ENCODE data around the gene CPSF7.

The CPSF7 gene

DNA sequence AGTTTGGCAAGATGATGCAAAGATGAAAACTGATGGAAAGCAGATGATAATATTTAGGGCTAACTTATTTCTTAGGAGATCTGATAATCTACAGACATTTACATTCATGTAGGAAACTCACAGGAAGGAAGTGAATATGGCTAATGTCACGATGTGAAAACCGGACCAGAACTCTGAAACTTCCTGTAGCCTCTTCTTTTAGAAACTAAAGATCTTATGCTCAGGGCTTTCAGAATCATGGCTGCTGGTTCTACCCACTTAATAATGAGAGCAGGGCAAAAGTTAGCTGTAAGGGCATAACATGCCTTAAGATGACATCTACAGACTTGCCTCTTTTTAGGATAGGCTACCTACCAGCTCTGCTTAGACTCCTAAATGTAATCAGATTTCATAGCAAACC, 15.2 kb downstream of the CPSF7 start:
- no peak overlapping the region for H4K8ac ChIP-seq (ENCODE audit: low read length)
- H2BK15ac ChIP-seq (ENCODE audit: low read depth, poor library complexity, severe bottlenecking) = no peak overlapping the region
- peaks cover 35% of the 10 kb centered on the region for H3K79me1 ChIP-seq (replicated peaks; ENCODE audit: low read length, poor library complexity, severe bottlenecking)
- no peak for DNase-seq
- H3K9me3 ChIP-seq (ENCODE audit: control insufficient read depth, low read length) = no peaks in the 10 kb centered on the region
- no peak overlapping the region for H2BK5ac ChIP-seq (ENCODE audit: low read depth, low read length, poor library complexity, severe bottlenecking)
- H2AFZ ChIP-seq (ENCODE audit: low read depth, low read length) = no peak overlapping the region
- H3K27ac ChIP-seq (ENCODE audit: low read length, poor library complexity, severe bottlenecking) = no peak overlapping the region
- no peak overlapping the region for H2BK12ac ChIP-seq (ENCODE audit: low read length in 2 of 2)
- no peak overlapping the region for H3K4me3 ChIP-seq (ENCODE audit: insufficient read depth in 1 of 2, low read depth in 1 of 2, low read length in 2 of 2)
- peak overlapping the region; percentile 68 for H3K9ac ChIP-seq (ENCODE audit: low read length)
- H3K27me3 ChIP-seq (ENCODE audit: control insufficient read depth in 1 of 2, insufficient read depth in 1 of 2, low read length in 2 of 2) = no peaks in the 10 kb centered on the region
- no peak overlapping the region for H4K91ac ChIP-seq (ENCODE audit: low read length)
- H3K14ac ChIP-seq (ENCODE audit: low read length in 2 of 2) = no peak overlapping the region
- peaks cover 45 to 97% of the 10 kb centered on the region in 2 experiments for H3K36me3 ChIP-seq (ENCODE audit: control insufficient read depth in 1 of 2, insufficient read depth in 2 of 2, low read depth in 1 of 2, low read length in 2 of 2)
- 90% methylated on average over 2 of the region's 2 CpGs for WGBS
- H3K4ac ChIP-seq (ENCODE audit: low read depth in 1 of 2, low read length in 2 of 2) = no peak overlapping the region
- H3K4me2 ChIP-seq (ENCODE audit: low read length, poor library complexity, severe bottlenecking) = no peak overlapping the region
- no peak overlapping the region for H3K18ac ChIP-seq (ENCODE audit: low read depth in 1 of 2, low read length in 2 of 2)
- H3K4me1 ChIP-seq (ENCODE audit: control insufficient read depth, insufficient read depth, low read depth, low read length) = peaks cover 3% of the 10 kb centered on the region
- H3K23ac ChIP-seq (ENCODE audit: low read length in 2 of 2) = no peak overlapping the region
- no peak overlapping the region for H2AK5ac ChIP-seq (ENCODE audit: low read length, severe bottlenecking)
- no peak overlapping the region for H2BK120ac ChIP-seq (ENCODE audit: low read depth, low read length)

DNA sequence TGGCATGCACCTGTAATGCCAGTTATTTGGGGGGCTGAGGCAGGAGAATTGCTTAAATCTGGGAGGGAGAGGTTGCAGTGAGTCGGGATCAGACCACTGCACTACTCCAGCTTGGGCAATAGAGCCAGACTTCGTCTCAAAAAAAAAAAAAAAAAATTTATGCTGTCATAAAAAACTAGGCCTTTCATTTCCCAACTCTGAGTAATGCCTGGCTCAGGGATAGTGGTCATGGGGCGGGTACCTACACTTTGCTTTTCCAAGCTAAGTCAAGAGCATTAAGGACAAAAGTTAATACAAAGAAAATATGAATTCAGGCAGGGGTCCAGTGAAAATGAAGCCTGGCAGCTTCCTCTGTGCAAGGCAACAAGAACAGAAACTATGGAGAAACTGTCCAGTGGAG, 16.3 kb downstream of the CPSF7 start:
- H2AFZ ChIP-seq (ENCODE audit: low read depth, low read length) = no peak overlapping the region
- no peak overlapping the region for H3K4me3 ChIP-seq (ENCODE audit: insufficient read depth in 1 of 2, low read depth in 1 of 2, low read length in 2 of 2)
- 93% methylated on average over 3 of the region's 3 CpGs for WGBS

DNA sequence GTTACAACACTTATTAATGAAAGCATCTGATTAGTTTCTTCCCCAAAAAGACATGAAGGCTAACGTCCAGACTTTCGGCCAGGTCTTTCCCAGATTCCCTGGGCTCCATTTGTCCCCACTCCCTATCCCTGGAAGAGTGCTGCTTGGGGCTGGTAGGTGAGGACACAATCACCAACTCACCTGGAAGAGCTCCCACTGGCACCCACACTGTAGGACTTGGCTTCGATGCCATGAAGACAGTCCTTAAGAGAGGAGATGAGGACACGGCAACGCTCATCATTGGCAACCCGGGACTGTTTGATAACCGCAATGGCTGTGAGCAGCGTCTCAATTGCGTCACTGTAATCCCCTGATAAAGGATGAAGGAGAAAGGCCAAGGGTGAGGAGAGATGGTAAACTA, 18.2 kb downstream of the CPSF7 start:
- H3K14ac ChIP-seq (ENCODE audit: low read length in 2 of 2) = no peak overlapping the region

More for the DNA sequence above, 16.3 kb downstream of the CPSF7 start:
- H3K4me2 ChIP-seq (ENCODE audit: low read length, poor library complexity, severe bottlenecking) = no peak overlapping the region
- H3K36me3 ChIP-seq (ENCODE audit: control insufficient read depth in 1 of 2, insufficient read depth in 2 of 2, low read depth in 1 of 2, low read length in 2 of 2) = peaks cover 44 to 96% of the 10 kb centered on the region in 2 experiments
- no peaks in the 10 kb centered on the region for H3K9me3 ChIP-seq (ENCODE audit: control insufficient read depth, low read length)
- no peaks in the 10 kb centered on the region for H3K4me1 ChIP-seq (ENCODE audit: control insufficient read depth, insufficient read depth, low read depth, low read length)
- H3K14ac ChIP-seq (ENCODE audit: low read length in 2 of 2) = no peak overlapping the region
- peak overlapping the region; percentile 68 for H3K9ac ChIP-seq (ENCODE audit: low read length)
- H2BK15ac ChIP-seq (ENCODE audit: low read depth, poor library complexity, severe bottlenecking) = no peak overlapping the region
- H2BK12ac ChIP-seq (ENCODE audit: low read length in 2 of 2) = no peak overlapping the region
- H2AK5ac ChIP-seq (ENCODE audit: low read length, severe bottlenecking) = no peak overlapping the region
- H3K23ac ChIP-seq (ENCODE audit: low read length in 2 of 2) = no peak overlapping the region
- H3K79me1 ChIP-seq (replicated peaks; ENCODE audit: low read length, poor library complexity, severe bottlenecking) = peaks cover 36% of the 10 kb centered on the region
- no peaks in the 10 kb centered on the region for H3K27me3 ChIP-seq (ENCODE audit: control insufficient read depth in 1 of 2, insufficient read depth in 1 of 2, low read length in 2 of 2)
- no peak overlapping the region for H3K4ac ChIP-seq (ENCODE audit: low read depth in 1 of 2, low read length in 2 of 2)
- no peak overlapping the region for H4K91ac ChIP-seq (ENCODE audit: low read length)
- H2BK5ac ChIP-seq (ENCODE audit: low read depth, low read length, poor library complexity, severe bottlenecking) = no peak overlapping the region
- no peak overlapping the region for H2BK120ac ChIP-seq (ENCODE audit: low read depth, low read length)
- no peak overlapping the region for H3K18ac ChIP-seq (ENCODE audit: low read depth in 1 of 2, low read length in 2 of 2)
- DNase-seq = no peak
- H4K8ac ChIP-seq (ENCODE audit: low read length) = no peak overlapping the region
- H3K27ac ChIP-seq (ENCODE audit: low read length, poor library complexity, severe bottlenecking) = no peak overlapping the region

DNA sequence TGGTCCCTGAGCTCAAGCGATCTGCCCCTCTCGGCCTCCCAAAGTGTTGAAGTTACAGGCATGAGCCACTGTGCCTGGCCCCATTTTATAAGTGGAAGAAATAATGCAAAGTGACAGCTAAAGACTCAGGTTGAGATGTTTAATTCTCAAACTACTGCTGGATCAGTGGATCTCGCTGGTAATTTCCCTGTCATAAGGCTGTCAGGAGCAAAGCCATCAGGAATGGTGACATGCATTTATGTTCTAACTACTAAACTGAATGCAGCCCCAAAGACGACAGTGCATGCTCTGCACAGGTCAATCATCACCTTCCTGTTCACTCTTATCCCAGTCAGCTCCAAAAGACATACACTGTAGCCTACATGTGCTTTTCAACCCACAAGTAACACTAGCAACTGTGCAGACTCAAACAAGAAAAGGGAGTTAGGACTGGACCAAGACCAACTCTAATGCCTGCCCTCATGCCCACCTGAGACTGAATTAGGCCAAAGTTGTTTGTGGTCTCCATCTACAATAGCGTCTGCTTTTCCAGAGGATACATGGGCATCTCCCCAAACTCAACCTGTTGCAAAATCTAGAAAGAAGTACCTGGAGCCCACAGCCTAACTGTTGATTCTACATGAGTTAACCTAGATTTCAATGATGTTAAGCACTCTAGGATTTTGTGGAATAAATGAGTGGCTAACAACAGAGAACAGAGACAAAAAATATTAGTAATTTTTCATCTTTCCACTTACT, 22.6 kb downstream of the CPSF7 start:
- no peak overlapping the region for H3K14ac ChIP-seq (ENCODE audit: low read length in 2 of 2)

More for the DNA sequence above, 18.2 kb downstream of the CPSF7 start:
- Histone ChIP-seq H2BK120ac (ENCODE audit: low read depth, low read length) (no peak overlapping the region), H4K91ac (ENCODE audit: low read length) (no peak overlapping the region), H3K4me2 (ENCODE audit: low read length, poor library complexity, severe bottlenecking) (no peak overlapping the region), H3K36me3 (ENCODE audit: control insufficient read depth in 1 of 2, insufficient read depth in 2 of 2, low read depth in 1 of 2, low read length in 2 of 2) (peaks cover 52 to 93% of the 10 kb centered on the region in 2 experiments), H2BK15ac (ENCODE audit: low read depth, poor library complexity, severe bottlenecking) (no peak overlapping the region), H3K4me3 (ENCODE audit: insufficient read depth in 1 of 2, low read depth in 1 of 2, low read length in 2 of 2) (no peak overlapping the region), H2BK12ac (ENCODE audit: low read length in 2 of 2) (no peak overlapping the region), H3K18ac (ENCODE audit: low read depth in 1 of 2, low read length in 2 of 2) (no peak overlapping the region), H3K79me1 (replicated peaks; ENCODE audit: low read length, poor library complexity, severe bottlenecking) (peaks cover 36% of the 10 kb centered on the region), H3K4ac (ENCODE audit: low read depth in 1 of 2, low read length in 2 of 2) (no peak overlapping the region), H3K23ac (ENCODE audit: low read length in 2 of 2) (no peak overlapping the region), H3K9me3 (ENCODE audit: control insufficient read depth, low read length) (no peaks in the 10 kb centered on the region), H2AK5ac (ENCODE audit: low read length, severe bottlenecking) (no peak overlapping the region), H2BK5ac (ENCODE audit: low read depth, low read length, poor library complexity, severe bottlenecking) (no peak overlapping the region), H3K27ac (ENCODE audit: low read length, poor library complexity, severe bottlenecking) (no peak overlapping the region), H4K8ac (ENCODE audit: low read length) (no peak overlapping the region), H2AFZ (ENCODE audit: low read depth, low read length) (no peak overlapping the region), H3K9ac (ENCODE audit: low read length) (no peak overlapping the region), H3K27me3 (ENCODE audit: control insufficient read depth in 1 of 2, insufficient read depth in 1 of 2, low read length in 2 of 2) (no peaks in the 10 kb centered on the region), H3K4me1 (ENCODE audit: control insufficient read depth, insufficient read depth, low read depth, low read length) (no peaks in the 10 kb centered on the region)
- no peak for DNase-seq
- 84% methylated on average over 9 of the region's 9 CpGs for WGBS

More for the DNA sequence above, 22.6 kb downstream of the CPSF7 start:
- Histone ChIP-seq H2BK12ac (ENCODE audit: low read length in 2 of 2) (no peak overlapping the region), H2AK5ac (ENCODE audit: low read length, severe bottlenecking) (no peak overlapping the region), H3K4me3 (ENCODE audit: insufficient read depth in 1 of 2, low read depth in 1 of 2, low read length in 2 of 2) (no peak overlapping the region), H2BK15ac (ENCODE audit: low read depth, poor library complexity, severe bottlenecking) (no peak overlapping the region), H3K4me2 (ENCODE audit: low read length, poor library complexity, severe bottlenecking) (no peak overlapping the region), H4K91ac (ENCODE audit: low read length) (no peak overlapping the region), H3K9ac (ENCODE audit: low read length) (no peak overlapping the region), H2BK120ac (ENCODE audit: low read depth, low read length) (no peak overlapping the region), H3K27ac (ENCODE audit: low read length, poor library complexity, severe bottlenecking) (no peak overlapping the region), H3K18ac (ENCODE audit: low read depth in 1 of 2, low read length in 2 of 2) (no peak overlapping the region), H2AFZ (ENCODE audit: low read depth, low read length) (no peak overlapping the region), H3K9me3 (ENCODE audit: control insufficient read depth, low read length) (no peaks in the 10 kb centered on the region), H3K23ac (ENCODE audit: low read length in 2 of 2) (no peak overlapping the region), H3K79me1 (replicated peaks; ENCODE audit: low read length, poor library complexity, severe bottlenecking) (peaks cover 34% of the 10 kb centered on the region), H3K36me3 (ENCODE audit: control insufficient read depth in 1 of 2, insufficient read depth in 2 of 2, low read depth in 1 of 2, low read length in 2 of 2) (peaks cover 48 to 96% of the 10 kb centered on the region in 2 experiments), H2BK5ac (ENCODE audit: low read depth, low read length, poor library complexity, severe bottlenecking) (no peak overlapping the region), H4K8ac (ENCODE audit: low read length) (no peak overlapping the region), H3K4ac (ENCODE audit: low read depth in 1 of 2, low read length in 2 of 2) (no peak overlapping the region), H3K27me3 (ENCODE audit: control insufficient read depth in 1 of 2, insufficient read depth in 1 of 2, low read length in 2 of 2) (no peaks in the 10 kb centered on the region), H3K4me1 (ENCODE audit: control insufficient read depth, insufficient read depth, low read depth, low read length) (no peaks in the 10 kb centered on the region)
- 95% methylated on average over 5 of the region's 5 CpGs for WGBS
- no peak for DNase-seq

All from mesenchymal stem cell (in vitro differentiated cells and primary cell).